GM10266 (cell line): Measurements from ENCODE around the gene POU4F1.

Experiments used
- DNase-seq: peaks from one replicate; pipeline ENCODE4 v3.0.0; 2012; ENCODE audit errors: extremely low spot score
- CTCF ChIP-seq: IDR thresholded peaks from 2 replicates; pipeline ENCODE4 v1.5.1; 2012; ENCODE audit warnings: mild to moderate bottlenecking, low read depth; ENCODE audit not compliant: control insufficient read depth, insufficient read depth; ENCODE audit errors: missing control alignments

Gene POU4F1

GRCh38 chr13:78599645-78600279, 3.6 kb downstream of the POU4F1 start:
- no peak for TF ChIP-seq CTCF
- DNase-seq, result no peak

GRCh38 chr13:78598966-78599644, 4.2 kb downstream of the POU4F1 start:
- no peak for DNase-seq
- TF ChIP-seq CTCF, result no peak

- DNase-seq, result peak; percentile 12
- no peak for TF ChIP-seq CTCF
These were observed 5.1 kb downstream of the POU4F1 start for GRCh38 chr13:78598116-78598781.

GRCh38 chr13:78597602-78597932, 5.8 kb downstream of the POU4F1 start:
- TF ChIP-seq CTCF, result no peak

GRCh38 chr13:78596736-78597601, 6.4 kb downstream of the POU4F1 start:
- no peak for TF ChIP-seq CTCF
- DNase-seq, result peak; percentile 26

More at GRCh38 chr13:78597602-78597932, 5.8 kb downstream of the POU4F1 start:
- peak; percentile 12 for DNase-seq

- no peak for TF ChIP-seq CTCF
- no peak for DNase-seq
These were observed 7.0 kb downstream of the POU4F1 start for GRCh38 chr13:78596399-78596735.
